Activated CD8-positive, alpha-beta memory T cell treated with anti-CD3 and anti-CD28 coated beads for 36 hours (primary cell): ENCODE data around the gene KLRC4. TPM values are rescaled to one million over a fixed set of nuclear protein-coding genes. Genes with fewer than 3 reads are reported as not detected.
"Not testable (repeated sequence)": the region's sequence is repeated elsewhere in the genome, so short reads cannot be mapped to it uniquely, and the experiment has no call there.

Experiments
- CTCF ChIA-PET: fragments of 350-600 bp; sonication (Branson Sonifier 250); formaldehyde crosslinking; loops from one replicate; lab custom pipeline; 2021; ENCODE audit warnings: antibody characterized with exemption; lab: Charles Lee
- POLR2A ChIA-PET: fragments of 350-600 bp; sonication (Branson Sonifier 250); formaldehyde crosslinking; loops from one replicate; lab custom pipeline; 2021; ENCODE audit warnings: antibody characterized with exemption; lab: Charles Lee
- total RNA-seq, 2 experiments: library from RNA; stranded (reverse); gene quantifications; one replicate each; pipeline ENCODE4 v1.2.3, GENCODE V29; 2021

KLRC4 gene
- total RNA-seq, 2 experiments from 2014 or later = 6.6 to 7.6 TPM

- POLR2A ChIA-PET = interaction anchor here (0.6 to 1.1 kb wide), 2 partner anchors 31 to 86 kb away, joined by 3 read pairs; no protein-coding TSS in a partner anchor
Observed at GRCh38 chr12:10404798-10405197, 4.8 kb downstream of the KLRC4 start.

DNA sequence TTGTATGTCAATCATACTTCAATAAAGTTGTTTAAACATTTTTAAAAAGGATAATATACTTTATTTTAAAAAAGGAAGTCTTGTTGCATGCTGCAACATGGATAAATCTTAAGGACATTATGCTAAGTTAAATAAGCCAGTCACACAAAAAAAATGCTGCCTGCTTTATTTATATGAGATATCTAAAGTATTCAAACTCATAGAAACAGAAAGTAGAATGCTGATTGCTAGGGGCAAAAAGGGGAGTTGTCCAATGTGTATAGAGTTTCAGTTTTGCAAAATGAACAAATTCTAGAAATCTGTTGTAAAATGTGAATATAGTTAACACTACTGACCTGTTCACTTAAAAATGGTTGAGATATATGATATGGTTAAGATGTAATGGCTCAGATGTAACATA lies 8.7 kb downstream of the KLRC4 start:
- POLR2A ChIA-PET = interaction anchor here (0.7 kb wide), 1 partner anchor 97 kb away, joined by 3 read pairs; no protein-coding TSS in a partner anchor

More at GRCh38 chr12:10404798-10405197, 4.8 kb downstream of the KLRC4 start:
- CTCF ChIA-PET = interaction anchor here (0.6 kb wide), 1 partner anchor 14 kb away, joined by 3 read pairs; no protein-coding TSS in a partner anchor

GRCh38 chr12:10398168-10398567 lies 11.4 kb downstream of the KLRC4 start:
- POLR2A ChIA-PET = interaction anchor here (0.7 to 2.3 kb wide), 4 partner anchors 9 to 161 kb away, joined by 4 to 7 read pairs (median 6); no protein-coding TSS in a partner anchor
- CTCF ChIA-PET = no interaction called here

More for the DNA sequence above, 8.7 kb downstream of the KLRC4 start:
- CTCF ChIA-PET = no interaction called here

DNA sequence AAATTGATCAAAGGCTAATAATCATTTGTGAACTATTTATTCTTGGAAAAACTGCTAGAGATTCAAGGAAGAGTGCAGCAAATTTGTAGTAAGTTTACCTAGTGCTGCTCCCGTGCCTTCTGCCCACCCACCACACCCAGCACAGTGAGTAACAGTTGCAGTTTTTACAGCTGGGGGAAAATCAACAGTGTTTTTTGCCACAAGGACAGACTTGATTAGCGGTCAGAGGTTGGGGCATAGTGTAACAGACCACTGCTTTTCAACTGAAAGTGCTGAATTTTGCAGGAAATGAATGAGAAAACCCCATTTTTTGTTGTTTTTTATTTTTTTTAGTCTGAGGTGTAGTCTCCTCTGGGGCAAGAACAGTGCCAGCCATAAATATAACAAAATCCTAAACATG lies 12.3 kb downstream of the KLRC4 start:
- POLR2A ChIA-PET = interaction anchor here (0.6 to 2.3 kb wide), 6 partner anchors 9 to 162 kb away, joined by 3 to 7 read pairs (median 4); partner anchors contain the start of gene KLRC4
- CTCF ChIA-PET = interaction anchor here (0.7 to 0.8 kb wide), 2 partner anchors 106 to 183 kb away, joined by 3 read pairs; no protein-coding TSS in a partner anchor

DNA sequence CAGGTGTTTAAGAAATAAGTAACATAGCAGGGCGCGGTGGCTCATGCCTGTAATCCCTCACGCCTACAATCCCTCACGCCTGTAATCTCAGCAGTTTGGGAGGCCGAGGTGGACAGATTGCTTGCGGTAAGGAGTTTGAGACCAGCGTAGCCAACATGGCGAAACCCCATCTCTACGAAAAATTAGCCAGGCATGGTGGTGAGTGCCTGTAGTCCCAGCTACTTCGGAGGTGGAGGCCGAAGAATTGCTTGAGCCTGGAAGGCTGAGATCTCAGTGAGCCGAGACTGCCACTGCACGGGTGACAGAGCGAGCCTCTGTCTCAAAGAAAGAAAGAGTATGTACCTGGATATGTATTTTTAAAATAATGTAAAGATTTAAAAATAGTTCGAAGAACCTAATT lies 13.4 kb downstream of the KLRC4 start:
- POLR2A ChIA-PET = interaction anchor here (0.6 to 2.3 kb wide), 5 partner anchors 8 to 159 kb away, joined by 5 to 7 read pairs (median 7); no protein-coding TSS in a partner anchor
- CTCF ChIA-PET = not testable (repeated sequence)

GRCh38 chr12:10395390-10395998 lies 14.1 kb downstream of the KLRC4 start:
- ChIA-PET POLR2A (interaction anchor here (0.6 to 1.7 kb wide), 4 partner anchors 10 to 159 kb away, joined by 3 to 7 read pairs (median 6); no protein-coding TSS in a partner anchor), CTCF (interaction anchor here (0.9 to 1.5 kb wide), 2 partner anchors 21 to 29 kb away, joined by 3 read pairs; no protein-coding TSS in a partner anchor)

GRCh38 chr12:10394531-10395152 lies 14.9 kb downstream of the KLRC4 start:
- CTCF ChIA-PET = interaction anchor here (1.5 kb wide), 1 partner anchor 28 kb away, joined by 3 read pairs; no protein-coding TSS in a partner anchor

GRCh38 chr12:10393291-10393690 lies 16.3 kb downstream of the KLRC4 start:
- ChIA-PET POLR2A (interaction anchor here (1.2 to 1.7 kb wide), 2 partner anchors 12 to 86 kb away, joined by 3 to 5 read pairs; partner anchors contain the start of gene KLRD1), CTCF (interaction anchor here (1.3 kb wide), 1 partner anchor 169 kb away, joined by 3 read pairs; no protein-coding TSS in a partner anchor)

More at GRCh38 chr12:10394531-10395152, 14.9 kb downstream of the KLRC4 start:
- POLR2A ChIA-PET = interaction anchor here (0.7 to 1.7 kb wide), 4 partner anchors 21 to 160 kb away, joined by 3 to 7 read pairs (median 4); partner anchors contain the start of gene KLRD1

GRCh38 chr12:10392394-10392930 lies 17.1 kb downstream of the KLRC4 start:
- ChIA-PET CTCF (interaction anchor here (1.3 kb wide), 1 partner anchor 170 kb away, joined by 3 read pairs; no protein-coding TSS in a partner anchor), POLR2A (interaction anchor here (0.6 to 1.8 kb wide), 6 partner anchors 11 to 723 kb away, joined by 3 to 5 read pairs (median 3); partner anchors contain the start of genes CLEC2D and KLRD1)

DNA sequence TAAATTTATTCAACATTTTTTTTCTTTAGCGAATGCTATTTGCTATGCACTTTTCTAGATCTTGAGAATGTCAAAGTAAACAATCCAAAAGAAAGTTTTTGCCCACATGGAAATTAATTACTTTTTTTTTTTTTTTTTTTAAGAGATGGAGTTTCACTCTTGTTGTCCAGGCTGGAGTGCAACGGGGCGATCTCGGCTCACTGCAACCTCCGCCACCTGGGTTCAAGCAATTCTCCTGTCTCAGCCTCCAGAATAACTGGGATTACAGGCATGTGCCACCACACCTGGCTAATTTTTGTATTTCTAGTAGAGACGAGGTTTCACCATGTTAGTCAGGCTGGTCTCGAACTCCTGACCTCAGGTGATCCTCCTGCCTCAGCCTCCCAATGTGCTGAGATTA lies 18.6 kb downstream of the KLRC4 start:
- ChIA-PET CTCF (interaction anchor here (0.7 kb wide), 1 partner anchor 14 kb away, joined by 3 read pairs; no protein-coding TSS in a partner anchor), POLR2A (interaction anchor here (0.6 to 1.2 kb wide), 9 partner anchors 11 to 179 kb away, joined by 3 to 8 read pairs (median 3); partner anchors contain the start of gene GABARAPL1)

DNA sequence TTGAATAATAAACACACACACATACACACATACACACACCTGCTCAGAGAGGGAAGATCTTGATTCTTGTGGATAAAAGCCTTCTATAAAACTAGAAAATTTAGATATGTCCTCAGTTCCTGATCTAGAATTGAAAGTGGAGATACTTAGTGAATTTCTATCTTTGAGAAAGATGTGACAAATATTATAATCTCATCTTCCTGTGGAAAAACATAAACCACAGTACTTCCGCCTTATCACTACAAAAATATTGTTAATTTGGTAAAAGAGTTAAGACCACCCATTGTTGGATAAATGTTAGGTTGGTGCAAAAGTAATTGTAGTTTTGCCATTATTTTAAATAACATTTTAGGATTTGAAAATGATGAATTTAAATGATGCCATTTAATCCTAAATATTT lies 19.7 kb downstream of the KLRC4 start, which contains the start of gene KLRK1:
Gene KLRK1, minus strand, starts transcription at position 138 of the 400 bp plus-strand sequence. CDS start 1,231 bp downstream, outside the sequence.
- ChIA-PET CTCF (no interaction called here), POLR2A (interaction anchor here (0.8 to 1.2 kb wide), 3 partner anchors 10 to 178 kb away, joined by 3 read pairs; partner anchors contain the start of gene GABARAPL1)

DNA sequence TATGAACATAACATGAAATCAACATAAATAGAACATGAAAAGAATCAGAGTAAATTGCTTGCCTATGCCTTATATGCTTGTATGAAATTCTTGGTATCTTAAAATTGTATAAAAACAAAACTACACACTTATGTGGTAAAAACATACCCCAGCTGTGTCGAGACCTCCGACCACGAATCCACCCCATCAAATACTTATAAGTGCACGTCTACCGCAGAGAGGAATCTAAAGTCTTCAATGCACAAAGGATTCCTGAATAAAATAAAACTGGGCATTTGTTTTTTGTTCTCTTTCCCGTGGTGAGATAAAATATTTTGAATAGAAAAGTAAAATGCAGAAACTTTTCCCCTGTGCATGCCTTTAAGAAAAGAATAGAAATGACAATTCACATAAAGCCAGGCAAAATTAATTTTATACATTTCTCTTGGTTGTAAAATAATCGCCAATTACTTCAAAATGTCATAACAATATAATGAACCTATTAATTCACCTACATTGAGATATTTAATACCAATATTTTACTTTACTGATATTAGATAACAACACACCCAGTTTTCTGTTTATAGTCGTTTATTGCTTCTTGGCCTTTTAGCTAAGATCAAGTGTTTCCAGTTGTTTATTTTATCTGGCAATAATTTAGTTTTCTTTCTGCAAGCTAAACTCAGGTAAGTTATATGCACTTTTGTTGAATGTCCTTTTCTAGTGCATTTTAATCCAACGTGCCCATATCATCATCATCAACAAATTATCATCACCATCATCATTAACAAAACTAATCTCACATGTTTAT lies 20.7 kb downstream of the KLRC4 start:
- CTCF ChIA-PET = no interaction called here

GRCh38 chr12:10387498-10387897 lies 22.1 kb downstream of the KLRC4 start:
- CTCF ChIA-PET = not testable (repeated sequence)
- POLR2A ChIA-PET = interaction anchor here (0.7 to 5.8 kb wide), 10 partner anchors 10 to 717 kb away, joined by 3 to 26 read pairs (median 4); no protein-coding TSS in a partner anchor

More for the DNA sequence above, 20.7 kb downstream of the KLRC4 start:
- POLR2A ChIA-PET = interaction anchor here (0.8 to 5.8 kb wide), 5 partner anchors 8 to 165 kb away, joined by 3 to 26 read pairs (median 4); no protein-coding TSS in a partner anchor

- POLR2A ChIA-PET = interaction anchor here (0.5 to 5.8 kb wide), 10 partner anchors 10 to 716 kb away, joined by 3 to 26 read pairs (median 4); no protein-coding TSS in a partner anchor
- CTCF ChIA-PET = no interaction called here
Observed at GRCh38 chr12:10386857-10387256, 22.7 kb downstream of the KLRC4 start.

- POLR2A ChIA-PET = interaction anchor here (0.6 to 5.8 kb wide), 12 partner anchors 10 to 625 kb away, joined by 3 to 26 read pairs (median 3); partner anchors contain the start of gene CD69
- CTCF ChIA-PET = interaction anchor here (1.2 kb wide), 1 partner anchor 22 kb away, joined by 4 read pairs; no protein-coding TSS in a partner anchor
Observed at GRCh38 chr12:10385166-10385613, 24.4 kb downstream of the KLRC4 start.

GRCh38 chr12:10384191-10384590 lies 25.4 kb downstream of the KLRC4 start:
- ChIA-PET CTCF (no interaction called here), POLR2A (interaction anchor here (0.8 to 5.8 kb wide), 4 partner anchors 23 to 624 kb away, joined by 3 to 26 read pairs (median 6); partner anchors contain the start of gene CD69)
